Middle frontal gyrus (tissue), 1 donor: Measurements from ENCODE around the gene SLC25A15.

Experiments
- DNase-seq: peaks from one replicate; pipeline ENCODE4 v3.0.0-alpha.2; 2015; ENCODE audit warnings: low spot score; ENCODE audit errors: extremely low spot score

The SLC25A15 gene

GRCh38 chr13:40789275-40790153 lies at the start of gene SLC25A15:
TSS of gene SLC25A15 (plus strand) at chr13:40789611. CDS start at chr13:40793227, 3,616 bp downstream.
- DNase-seq: peak; percentile 3

- no peak for DNase-seq
Observed at GRCh38 chr13:40749327-40749726, 40.1 kb upstream of the SLC25A15 start.

- no peak for DNase-seq
Observed at GRCh38 chr13:40755082-40755700, 34.2 kb upstream of the SLC25A15 start.

- DNase-seq: no peak
Observed at GRCh38 chr13:40756042-40756441, 33.4 kb upstream of the SLC25A15 start.

GRCh38 chr13:40758811-40759210 lies 30.6 kb upstream of the SLC25A15 start:
- no peak for DNase-seq

- DNase-seq: no peak
Observed at GRCh38 chr13:40762849-40763248, 26.6 kb upstream of the SLC25A15 start.

GRCh38 chr13:40764587-40765403 lies 24.6 kb upstream of the SLC25A15 start:
- DNase-seq: no peak

GRCh38 chr13:40765602-40766001 lies 23.8 kb upstream of the SLC25A15 start:
- DNase-seq: no peak

GRCh38 chr13:40769970-40770369 lies 19.4 kb upstream of the SLC25A15 start:
- DNase-seq: no peak

- no peak for DNase-seq
Observed at GRCh38 chr13:40770609-40770933, 18.8 kb upstream of the SLC25A15 start.

GRCh38 chr13:40770934-40771618 lies 18.3 kb upstream of the SLC25A15 start, which contains the start of gene MRPS31:
TSS of gene MRPS31 (minus strand) at chr13:40771190. CDS start at chr13:40771136, 54 bp downstream.
- DNase-seq: peak; percentile 92

- no peak for DNase-seq
Observed at GRCh38 chr13:40772765-40773473, 16.5 kb upstream of the SLC25A15 start.

- DNase-seq: no peak
Observed at GRCh38 chr13:40774672-40775071, 14.7 kb upstream of the SLC25A15 start.

- no peak for DNase-seq
Observed at GRCh38 chr13:40776232-40776631, 13.2 kb upstream of the SLC25A15 start.

GRCh38 chr13:40776681-40777165 lies 12.7 kb upstream of the SLC25A15 start:
- no peak for DNase-seq

- DNase-seq: no peak
Observed at GRCh38 chr13:40777166-40777808, 12.1 kb upstream of the SLC25A15 start.

GRCh38 chr13:40777809-40778175 lies 11.6 kb upstream of the SLC25A15 start:
- no peak for DNase-seq

- no peak for DNase-seq
Observed at GRCh38 chr13:40779049-40779448, 10.4 kb upstream of the SLC25A15 start.

GRCh38 chr13:40779796-40780285 lies 9.6 kb upstream of the SLC25A15 start:
- no peak for DNase-seq
